ENCODE data around the gene SEMA3F.

DNA sequence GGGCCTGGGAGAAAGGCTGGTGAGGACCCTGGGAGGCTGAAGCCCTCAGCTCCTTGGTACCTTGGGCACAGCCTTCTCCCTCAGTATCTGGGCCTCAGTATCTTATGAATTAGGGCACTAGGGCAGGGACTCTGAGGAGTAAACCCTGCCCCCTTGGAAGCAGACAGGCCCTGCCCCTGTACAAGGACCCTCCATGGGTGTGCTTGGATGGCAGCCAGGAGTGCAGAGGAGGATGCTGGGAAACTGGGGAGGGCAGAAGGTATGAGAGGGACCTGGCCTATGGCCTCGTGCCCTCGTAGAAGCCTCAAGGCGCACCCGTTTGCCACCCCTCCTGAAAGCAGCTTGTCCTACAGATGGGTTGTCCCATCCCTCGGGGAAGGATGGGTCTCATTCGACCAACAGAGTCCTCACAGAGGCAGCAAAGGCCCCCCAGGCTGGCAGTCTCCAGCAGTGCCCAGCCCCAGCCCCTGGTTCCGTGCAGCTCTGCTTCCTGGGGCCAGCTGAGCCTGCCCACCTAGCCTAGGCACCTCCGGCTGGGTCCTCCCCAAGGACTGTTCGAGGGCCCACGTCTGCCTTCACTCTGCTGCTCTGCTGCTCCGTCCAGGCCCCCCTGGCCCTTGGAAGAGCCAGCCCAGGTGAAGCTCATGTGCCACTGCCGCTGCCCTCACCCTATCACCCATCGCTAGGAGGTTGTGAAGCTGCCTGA lies 15.3 kb upstream of the SEMA3F start:
- TF ChIP-seq, protein P1, sequence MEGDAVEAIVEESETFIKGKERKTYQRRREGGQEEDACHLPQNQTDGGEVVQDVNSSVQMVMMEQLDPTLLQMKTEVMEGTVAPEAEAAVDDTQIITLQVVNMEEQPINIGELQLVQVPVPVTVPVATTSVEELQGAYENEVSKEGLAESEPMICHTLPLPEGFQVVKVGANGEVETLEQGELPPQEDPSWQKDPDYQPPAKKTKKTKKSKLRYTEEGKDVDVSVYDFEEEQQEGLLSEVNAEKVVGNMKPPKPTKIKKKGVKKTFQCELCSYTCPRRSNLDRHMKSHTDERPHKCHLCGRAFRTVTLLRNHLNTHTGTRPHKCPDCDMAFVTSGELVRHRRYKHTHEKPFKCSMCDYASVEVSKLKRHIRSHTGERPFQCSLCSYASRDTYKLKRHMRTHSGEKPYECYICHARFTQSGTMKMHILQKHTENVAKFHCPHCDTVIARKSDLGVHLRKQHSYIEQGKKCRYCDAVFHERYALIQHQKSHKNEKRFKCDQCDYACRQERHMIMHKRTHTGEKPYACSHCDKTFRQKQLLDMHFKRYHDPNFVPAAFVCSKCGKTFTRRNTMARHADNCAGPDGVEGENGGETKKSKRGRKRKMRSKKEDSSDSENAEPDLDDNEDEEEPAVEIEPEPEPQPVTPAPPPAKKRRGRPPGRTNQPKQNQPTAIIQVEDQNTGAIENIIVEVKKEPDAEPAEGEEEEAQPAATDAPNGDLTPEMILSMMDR (IDR thresholded peaks at IDR 0.05), result no peak
- TF ChIP-seq POLR2A (IDR thresholded peaks at IDR 0.05), result no peak
